ENCODE data around the gene CLEC11A.
"Not testable (repeated sequence)": the region's sequence is repeated elsewhere in the genome, so short reads cannot be mapped to it uniquely, and the experiment has no call there.

The CLEC11A gene

GRCh38 chr19:50763521-50763920, 40.4 kb downstream of the CLEC11A start:
- not testable (repeated sequence) for DNase-seq

GRCh38 chr19:50764409-50764808, 41.2 kb downstream of the CLEC11A start:
- DNase-seq: no peak

- not testable (repeated sequence) for DNase-seq
Observed at GRCh38 chr19:50766746-50767145, 43.6 kb downstream of the CLEC11A start.

DNA sequence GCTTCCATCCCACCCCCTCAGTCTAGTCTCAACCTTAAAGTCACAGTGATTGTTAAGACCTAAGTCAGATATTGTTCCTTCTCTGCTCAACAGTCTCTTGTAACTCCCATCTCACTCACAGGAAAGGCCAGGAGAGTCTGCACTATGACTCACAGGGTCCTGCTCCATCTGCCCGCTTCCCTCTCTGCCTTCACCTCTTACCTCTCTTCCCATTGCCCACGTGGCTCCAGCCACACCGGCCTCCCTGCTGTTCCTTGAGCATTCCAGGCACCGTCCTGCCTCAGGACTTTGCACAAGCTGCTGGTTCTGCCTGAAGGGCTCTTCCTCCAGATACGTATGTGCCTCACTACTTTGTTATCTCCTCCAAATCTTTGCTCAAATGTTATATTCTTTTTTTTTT, 44.1 kb downstream of the CLEC11A start:
- not testable (repeated sequence) for DNase-seq

- DNase-seq: no peak
Observed at GRCh38 chr19:50768277-50768676, 45.1 kb downstream of the CLEC11A start.

GRCh38 chr19:50770164-50770563, 47.0 kb downstream of the CLEC11A start, which contains the start of gene GPR32:
TSS of gene GPR32 (plus strand) at chr19:50770464. CDS start at chr19:50770601, 137 bp downstream.
- DNase-seq: not testable (repeated sequence)

- no peak for DNase-seq
Observed at GRCh38 chr19:50770888-50771287, 47.7 kb downstream of the CLEC11A start.

- no peak for DNase-seq
Observed at GRCh38 chr19:50772476-50772875, 49.3 kb downstream of the CLEC11A start.

- not testable (repeated sequence) for DNase-seq
Observed at GRCh38 chr19:50772912-50773311, 49.7 kb downstream of the CLEC11A start.

GRCh38 chr19:50773454-50773853, 50.3 kb downstream of the CLEC11A start:
- DNase-seq: not testable (repeated sequence)
